Pancreas (tissue), 10 donors: ENCODE data around the gene CHCHD3. TPM values are rescaled to one million over a fixed set of nuclear protein-coding genes. Genes with fewer than 3 reads are reported as not detected.
"Not testable (repeated sequence)": the region's sequence is repeated elsewhere in the genome, so short reads cannot be mapped to it uniquely, and the experiment has no call there.

Experiments
- ATAC-seq, 4 donors: fragments of 200-7000 bp; cut with Tn5 transposase; one replicate each; pipeline versions ENCODE4 v1.8.0 to v1.9.1; 2020; ENCODE audit warnings: mild to moderate bottlenecking in 4 of 4, moderate library complexity in 4 of 4
- DNase-seq, 6 donors: peaks; one replicate each; pipeline ENCODE4 v3.0.0-alpha.2; 2020
- FAIRE-seq: peaks from 2 replicates; lab custom pipeline; 2012; peaks lifted over from hg19 to GRCh38; lab: Jason Lieb, UNC
- H3K27ac ChIP-seq, 4 donors: fragments of 200-600 bp; sonication (generic); 1 replicate in 3 of 4; 2 replicates in 1 of 4; pipeline versions ENCODE4 v1.5.0 to v1.8.0; 2020
- H3K27me3 ChIP-seq, 4 donors: fragments of 200-600 bp; one replicate each; pipeline ENCODE4 v1.8.0; 2021
- H3K36me3 ChIP-seq, 3 donors: fragments of 200-600 bp; sonication (generic) in 1 of 3; one replicate each; pipeline versions ENCODE4 v1.5.0 to v1.8.0; 2020 to 2021
- H3K4me1 ChIP-seq, 3 donors: fragments of 200-600 bp; one replicate each; pipeline ENCODE4 v1.8.0; 2021
- H3K4me3 ChIP-seq, 4 donors: fragments of 200-600 bp; sonication (generic) in 2 of 4; one replicate each; pipeline versions ENCODE4 v1.5.0 to v1.8.0; 2020 to 2021
- H3K9me3 ChIP-seq, 4 donors: fragments of 200-600 bp; one replicate each; pipeline ENCODE4 v1.8.0; 2021
- WGBS, 2 donors: extraction: QIAGEN DNeasy Blood & Tissue Kit; methylation state at CpG; one replicate each; pipeline ENCODE4 v1.1.7; 2013; 5-methylcytosine and 5-hydroxymethylcytosine counted together
- intact Hi-C, 3 donors: fragments of 100-400 bp; cut with DNase I; formaldehyde crosslinking; loops; one replicate each; pipeline versions ENCODE4 v1.11.1 to v1.14.2; 2022
- polyA plus RNA-seq, 2 donors: library from polyadenylated mRNA; stranded (reverse); fragments of 200-250 nt; gene quantifications; one replicate each; pipeline ENCODE4 v1.2.3, GENCODE V29; 2013
- total RNA-seq, 6 donors: library from RNA; stranded (reverse); fragmentation: NEBNext Ultra II Directional in 4 of 6; extraction: Animal tissue kit (Norgen Biotek cat#: 25700) in 4 of 6; gene quantifications; one replicate each; pipeline versions ENCODE4 v1.2.1 to v1.2.4, GENCODE V29; 2021 to 2023
- TF ChIP-seq, protein P1 (sequence below), 4 donors: fragments of 200-600 bp; sonication (generic) in 3 of 4; IDR thresholded peaks; one replicate each; pipeline versions ENCODE4 v1.5.0 to v1.8.0; 2021; ENCODE audit warnings: antibody characterized with exemption in 4 of 4
- donor health status: healthy with polysubstance abuse.
- donor health status: DM: no; HTN: no; CAD: no; lungs with moderate emphysema.
- donor health status: DM: no; HTN: no; CAD: no.
- donor health status: control.
- donor health status: control.
- donor health status: Bipolar disorder and iron deficiency.
- donor health status: DM: yes; HTN: yes; CAD: no.
- donor health status: DM: no; HTN: no; CAD: no.
- donor health status: DM: no; HTN: no; CAD: no.
- donor health status: DM: yes; HTN: yes; CAD: no.

The CHCHD3 gene
- total and polyA plus RNA-seq, 8 donors = 7.9 to 23.2 (median 19.3) TPM

DNA sequence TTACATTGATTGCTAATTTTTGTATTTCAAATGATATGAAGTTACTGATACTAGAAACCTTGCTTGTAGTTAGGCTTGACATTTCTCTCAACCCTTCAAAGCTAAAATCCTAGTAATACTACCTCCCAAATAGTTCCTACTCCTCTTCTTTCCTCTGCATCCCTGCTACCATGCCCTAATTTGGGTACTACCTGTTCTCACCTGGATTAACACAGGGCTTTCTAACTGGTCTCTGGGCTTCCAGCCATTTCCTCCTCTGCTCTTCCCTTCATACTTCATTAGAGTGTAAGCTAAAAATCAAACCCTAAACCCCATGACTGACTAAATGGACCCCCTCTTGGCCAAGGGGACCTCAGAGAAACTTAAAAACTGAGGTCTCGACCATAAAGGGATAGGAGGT lies 112.4 kb downstream of the CHCHD3 start:
- no peak overlapping the region for H3K27ac ChIP-seq
- H3K36me3 ChIP-seq = no peaks in the 10 kb centered on the region
- no peaks in the 10 kb centered on the region for H3K4me1 ChIP-seq
- DNase-seq = no peak
- FAIRE-seq = no peak
- no peak for ATAC-seq
- intact Hi-C loops = no loop called here
- WGBS, 2 donors = 95 to 97% methylated on average over 1 of the region's 1 CpG
- H3K9me3 ChIP-seq = no peaks in the 10 kb centered on the region
- H3K4me3 ChIP-seq = no peak overlapping the region
- H3K27me3 ChIP-seq = no peaks in the 10 kb centered on the region
- TF ChIP-seq, protein P1, sequence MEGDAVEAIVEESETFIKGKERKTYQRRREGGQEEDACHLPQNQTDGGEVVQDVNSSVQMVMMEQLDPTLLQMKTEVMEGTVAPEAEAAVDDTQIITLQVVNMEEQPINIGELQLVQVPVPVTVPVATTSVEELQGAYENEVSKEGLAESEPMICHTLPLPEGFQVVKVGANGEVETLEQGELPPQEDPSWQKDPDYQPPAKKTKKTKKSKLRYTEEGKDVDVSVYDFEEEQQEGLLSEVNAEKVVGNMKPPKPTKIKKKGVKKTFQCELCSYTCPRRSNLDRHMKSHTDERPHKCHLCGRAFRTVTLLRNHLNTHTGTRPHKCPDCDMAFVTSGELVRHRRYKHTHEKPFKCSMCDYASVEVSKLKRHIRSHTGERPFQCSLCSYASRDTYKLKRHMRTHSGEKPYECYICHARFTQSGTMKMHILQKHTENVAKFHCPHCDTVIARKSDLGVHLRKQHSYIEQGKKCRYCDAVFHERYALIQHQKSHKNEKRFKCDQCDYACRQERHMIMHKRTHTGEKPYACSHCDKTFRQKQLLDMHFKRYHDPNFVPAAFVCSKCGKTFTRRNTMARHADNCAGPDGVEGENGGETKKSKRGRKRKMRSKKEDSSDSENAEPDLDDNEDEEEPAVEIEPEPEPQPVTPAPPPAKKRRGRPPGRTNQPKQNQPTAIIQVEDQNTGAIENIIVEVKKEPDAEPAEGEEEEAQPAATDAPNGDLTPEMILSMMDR (IDR thresholded peaks at IDR 0.05) = no peak

DNA sequence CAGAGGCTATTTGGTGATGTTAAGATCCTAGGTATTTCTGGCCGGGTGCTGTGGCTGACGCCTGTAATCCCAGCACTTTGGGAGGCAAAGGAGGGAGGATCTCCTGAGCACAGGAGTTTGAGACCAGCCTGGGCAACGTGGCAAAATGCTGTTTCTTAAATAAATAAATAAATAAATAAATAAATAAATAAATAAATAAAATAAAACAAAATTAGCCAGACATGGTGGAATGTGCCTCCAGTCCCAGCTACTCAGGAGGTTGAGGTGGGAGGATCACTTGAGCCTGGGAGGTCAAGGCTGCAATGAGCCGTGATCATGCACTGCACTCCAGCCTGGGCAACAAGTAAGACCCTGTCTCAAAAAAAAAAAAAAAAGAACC lies 114.4 kb downstream of the CHCHD3 start:
- 95 to 100% methylated on average over 4 of the region's 4 CpGs for WGBS, 2 donors
- H3K4me1 ChIP-seq, intact Hi-C loops, H3K36me3 ChIP-seq, H3K27me3 ChIP-seq, H3K9me3 ChIP-seq, H3K27ac ChIP-seq, ATAC-seq, FAIRE-seq, H3K4me3 ChIP-seq, DNase-seq: not testable (repeated sequence)

DNA sequence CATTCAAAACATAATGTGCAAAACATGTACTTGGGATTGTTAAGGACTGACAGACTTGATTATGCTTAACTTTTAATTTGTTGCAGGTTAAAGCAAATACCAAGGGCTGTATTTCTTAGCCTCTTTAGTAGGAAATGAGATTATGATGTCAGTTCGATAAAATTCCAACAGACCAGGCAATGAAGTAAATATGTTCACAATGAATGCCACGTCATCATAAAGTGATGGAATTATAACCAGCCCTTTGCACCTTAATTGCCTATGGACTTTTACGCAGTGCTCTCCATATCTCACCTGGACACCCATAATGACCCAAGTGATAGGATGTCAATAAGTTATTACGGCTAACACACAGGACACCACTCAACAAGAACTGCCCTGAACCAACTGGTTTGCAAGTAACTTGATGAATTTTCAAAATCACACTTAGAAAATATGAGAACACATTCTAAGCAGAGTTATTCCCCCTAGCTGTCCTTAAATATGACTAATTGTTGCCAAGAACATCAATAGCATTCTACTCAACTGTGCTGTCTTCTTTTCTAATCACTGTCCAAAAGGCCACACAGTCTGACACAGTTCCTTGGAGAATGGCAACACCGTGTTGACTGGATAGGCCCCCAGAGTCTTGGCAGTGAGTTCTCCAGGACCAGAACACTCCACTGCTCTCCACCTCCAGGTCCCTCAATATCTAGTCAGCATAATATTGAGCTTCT lies 115.0 kb downstream of the CHCHD3 start:
- WGBS, 2 donors = 82 to 94% methylated on average over 5 of the region's 5 CpGs
- ATAC-seq (no peak), DNase-seq (no peak), FAIRE-seq (no peak)
- H3K27ac ChIP-seq = no peak overlapping the region
- intact Hi-C loops = no loop called here
- no peaks in the 10 kb centered on the region for H3K4me1 ChIP-seq
- H3K9me3 ChIP-seq = no peaks in the 10 kb centered on the region
- no peak overlapping the region for H3K4me3 ChIP-seq
- H3K36me3 ChIP-seq = no peaks in the 10 kb centered on the region
- no peaks in the 10 kb centered on the region for H3K27me3 ChIP-seq
- TF ChIP-seq, protein P1 (IDR thresholded peaks at IDR 0.05) = no peak

DNA sequence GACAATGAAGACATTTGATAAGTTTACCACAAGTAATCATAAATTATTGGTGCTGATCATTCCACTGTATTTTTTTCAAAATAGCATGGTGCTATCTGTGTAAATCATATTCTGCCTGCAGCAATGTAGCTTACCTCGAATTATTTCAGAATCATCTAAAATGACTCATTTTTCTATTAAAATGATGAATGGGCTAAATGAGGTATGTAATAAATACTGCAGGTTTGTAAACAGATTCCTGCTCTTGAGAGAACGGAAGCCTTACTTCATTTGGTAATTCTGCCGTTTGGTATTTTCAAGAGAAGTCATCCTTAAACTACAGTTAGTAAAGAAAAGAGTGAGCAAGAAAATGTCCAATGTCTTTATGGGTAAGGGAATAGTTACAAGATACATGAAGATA lies 115.9 kb downstream of the CHCHD3 start:
- intact Hi-C loops = no loop called here
- Histone ChIP-seq H3K36me3 (no peaks in the 10 kb centered on the region), H3K9me3 (no peaks in the 10 kb centered on the region), H3K27me3 (no peaks in the 10 kb centered on the region), H3K27ac (no peak overlapping the region), H3K4me3 (no peak overlapping the region), H3K4me1 (no peaks in the 10 kb centered on the region)
- DNase-seq (no peak), FAIRE-seq (no peak), ATAC-seq (no peak)
- TF ChIP-seq, protein P1 (IDR thresholded peaks at IDR 0.05) = no peak
- WGBS, 2 donors = 87% methylated on average over 3 of the region's 3 CpGs

DNA sequence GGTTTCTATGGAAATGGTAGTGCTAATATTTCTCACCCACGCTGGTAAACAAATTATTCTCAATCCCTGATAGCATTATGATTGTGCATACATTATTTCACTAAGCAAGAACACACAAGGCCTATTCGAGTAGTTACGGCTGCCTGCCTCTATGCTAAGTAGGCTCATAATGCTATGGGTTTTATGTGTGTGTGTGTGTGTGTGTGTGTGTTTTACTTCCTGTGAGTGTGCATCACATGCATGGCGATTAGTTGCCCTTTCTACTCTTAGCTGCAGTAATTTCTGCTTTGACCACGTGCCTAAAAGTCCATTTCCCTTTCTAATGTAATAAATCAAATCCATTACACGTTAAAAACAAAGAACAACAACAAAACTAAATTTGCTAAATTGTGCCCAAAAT lies 117.0 kb downstream of the CHCHD3 start:
- ATAC-seq (no peak), FAIRE-seq (no peak)
- TF ChIP-seq, protein P1 (IDR thresholded peaks at IDR 0.05) = no peak

More for the DNA sequence above, 117.0 kb downstream of the CHCHD3 start:
- 88 to 89% methylated on average over 6 of the region's 6 CpGs for WGBS, 2 donors
- no peaks in the 10 kb centered on the region for H3K4me1 ChIP-seq
- no peak overlapping the region for H3K27ac ChIP-seq
- no peaks in the 10 kb centered on the region for H3K36me3 ChIP-seq
- DNase-seq = no peak
- intact Hi-C loops = no loop called here
- no peaks in the 10 kb centered on the region for H3K27me3 ChIP-seq
- no peak overlapping the region for H3K4me3 ChIP-seq
- H3K9me3 ChIP-seq = no peaks in the 10 kb centered on the region
